ENCODE results near the gene RCAN1. TPM values are rescaled to one million over a fixed set of nuclear protein-coding genes. Genes with fewer than 3 reads are reported as not detected.
"Not testable (repeated sequence)": the region's sequence is repeated elsewhere in the genome, so short reads cannot be mapped to it uniquely, and the experiment has no call there.

RCAN1 gene
- total RNA-seq, 1 donor from 2014 or later, result 9.1 TPM

DNA sequence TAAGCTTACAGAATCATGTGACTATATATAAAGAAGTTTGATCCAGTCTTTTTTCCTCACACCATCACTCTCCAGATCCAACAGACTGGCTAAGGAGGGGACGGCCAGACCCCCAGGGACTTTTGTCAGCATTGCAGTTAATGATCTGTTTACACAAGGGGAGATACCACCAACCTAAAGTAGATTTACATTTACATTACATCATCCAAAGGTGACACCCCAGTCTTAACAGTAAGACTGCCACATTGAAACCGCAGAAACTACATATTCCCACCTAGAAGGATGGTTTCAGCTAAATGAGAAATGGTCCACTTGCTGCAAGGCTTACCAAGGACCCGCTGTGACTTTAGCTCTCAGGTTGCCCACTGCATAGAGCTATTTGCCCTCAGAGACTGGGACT lies 3.4 kb downstream of the RCAN1 start:
- DNase-seq (ENCODE audit: low spot score), result no peak
- no peaks in the 10 kb centered on the region for H3K9me3 Mint-ChIP-seq (ENCODE audit: unreplicated experiment)
- H3K36me3 Mint-ChIP-seq (ENCODE audit: low read depth, unreplicated experiment), result peaks cover 7% of the 10 kb centered on the region
- H3K4me1 Mint-ChIP-seq (ENCODE audit: unreplicated experiment), result peaks cover 9% of the 10 kb centered on the region
- TF ChIP-seq, protein P1, sequence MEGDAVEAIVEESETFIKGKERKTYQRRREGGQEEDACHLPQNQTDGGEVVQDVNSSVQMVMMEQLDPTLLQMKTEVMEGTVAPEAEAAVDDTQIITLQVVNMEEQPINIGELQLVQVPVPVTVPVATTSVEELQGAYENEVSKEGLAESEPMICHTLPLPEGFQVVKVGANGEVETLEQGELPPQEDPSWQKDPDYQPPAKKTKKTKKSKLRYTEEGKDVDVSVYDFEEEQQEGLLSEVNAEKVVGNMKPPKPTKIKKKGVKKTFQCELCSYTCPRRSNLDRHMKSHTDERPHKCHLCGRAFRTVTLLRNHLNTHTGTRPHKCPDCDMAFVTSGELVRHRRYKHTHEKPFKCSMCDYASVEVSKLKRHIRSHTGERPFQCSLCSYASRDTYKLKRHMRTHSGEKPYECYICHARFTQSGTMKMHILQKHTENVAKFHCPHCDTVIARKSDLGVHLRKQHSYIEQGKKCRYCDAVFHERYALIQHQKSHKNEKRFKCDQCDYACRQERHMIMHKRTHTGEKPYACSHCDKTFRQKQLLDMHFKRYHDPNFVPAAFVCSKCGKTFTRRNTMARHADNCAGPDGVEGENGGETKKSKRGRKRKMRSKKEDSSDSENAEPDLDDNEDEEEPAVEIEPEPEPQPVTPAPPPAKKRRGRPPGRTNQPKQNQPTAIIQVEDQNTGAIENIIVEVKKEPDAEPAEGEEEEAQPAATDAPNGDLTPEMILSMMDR (IDR thresholded peaks at IDR 0.05; ENCODE audit: unreplicated experiment), result no peak
- H3K27me3 Mint-ChIP-seq (ENCODE audit: unreplicated experiment), result peaks cover 17% of the 10 kb centered on the region
- H3K4me3 Mint-ChIP-seq (ENCODE audit: unreplicated experiment), result no peak overlapping the region
- H3K27ac Mint-ChIP-seq (ENCODE audit: unreplicated experiment), result no peak overlapping the region

DNA sequence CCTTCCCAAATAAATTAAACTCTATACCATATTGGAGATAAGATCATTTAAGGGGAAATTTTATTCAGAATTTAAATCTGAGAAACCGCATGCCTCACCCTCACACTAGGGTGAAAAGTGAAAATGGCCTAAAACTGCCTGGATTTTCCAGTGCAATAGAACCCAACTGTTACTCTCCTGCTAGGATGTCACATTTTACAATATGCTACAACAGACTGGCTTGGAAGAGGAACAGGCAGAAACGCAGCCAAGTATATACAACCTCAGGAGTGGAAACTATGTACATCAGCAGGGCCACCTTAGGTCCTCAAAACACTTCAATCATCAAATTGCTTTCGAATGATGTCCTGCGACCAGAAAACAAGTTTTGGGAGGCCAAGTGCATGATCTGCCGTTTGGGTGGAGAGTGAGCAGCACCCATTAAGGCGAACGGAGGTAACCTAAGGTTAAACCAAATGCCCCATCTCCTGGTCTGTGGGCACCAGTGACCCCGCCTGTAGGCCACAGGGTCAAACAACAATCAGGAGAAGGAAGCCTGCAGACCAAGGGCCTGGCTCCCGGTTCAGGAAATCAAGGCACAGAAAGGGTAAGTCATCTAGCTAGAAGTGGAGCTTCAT lies 4.9 kb downstream of the RCAN1 start:
- no peak overlapping the region for H3K4me3 Mint-ChIP-seq (ENCODE audit: unreplicated experiment)
- DNase-seq (ENCODE audit: low spot score), result no peak
- TF ChIP-seq, protein P1 (IDR thresholded peaks at IDR 0.05; ENCODE audit: unreplicated experiment), result no peak
- H3K36me3 Mint-ChIP-seq (ENCODE audit: low read depth, unreplicated experiment), result peaks cover 7% of the 10 kb centered on the region
- peaks cover 5% of the 10 kb centered on the region for H3K4me1 Mint-ChIP-seq (ENCODE audit: unreplicated experiment)
- H3K27ac Mint-ChIP-seq (ENCODE audit: unreplicated experiment), result no peak overlapping the region
- no peaks in the 10 kb centered on the region for H3K9me3 Mint-ChIP-seq (ENCODE audit: unreplicated experiment)
- peaks cover 17% of the 10 kb centered on the region for H3K27me3 Mint-ChIP-seq (ENCODE audit: unreplicated experiment)

DNA sequence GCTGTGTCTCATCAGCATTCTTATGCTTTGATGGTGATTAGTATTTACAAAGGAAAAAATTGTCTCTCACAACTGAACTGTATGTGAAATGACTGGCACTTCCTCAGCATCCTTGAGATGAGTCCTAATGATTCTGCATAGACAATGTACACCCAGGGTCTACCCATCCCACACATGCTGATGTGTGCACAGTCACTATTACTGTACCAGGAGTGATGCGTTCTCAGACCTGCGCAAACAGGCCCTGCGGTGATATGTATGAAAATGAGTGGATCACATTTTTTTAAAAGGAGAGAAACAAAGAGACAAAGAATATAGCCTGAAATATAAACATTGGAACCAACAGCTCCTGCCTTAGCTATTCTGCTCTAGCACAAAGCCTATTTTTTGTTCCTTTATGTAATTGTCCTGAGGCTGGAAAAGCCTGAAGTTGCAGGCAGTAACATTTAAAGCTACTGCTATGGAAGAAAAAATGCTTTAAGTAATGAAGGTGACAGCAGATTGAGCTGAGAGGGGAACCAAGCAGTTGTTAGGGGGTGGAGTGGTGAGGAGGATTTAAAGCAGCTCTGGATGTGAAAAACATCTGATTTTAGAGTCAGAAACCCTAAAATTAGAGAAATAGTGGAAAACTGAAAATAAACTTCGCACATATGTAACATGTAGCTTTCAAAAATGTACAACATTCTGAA lies 5.5 kb downstream of the RCAN1 start:
- TF ChIP-seq, protein P1 (IDR thresholded peaks at IDR 0.05; ENCODE audit: unreplicated experiment), result no peak
- DNase-seq (ENCODE audit: low spot score), result no peak
- H3K27ac Mint-ChIP-seq (ENCODE audit: unreplicated experiment), result no peak overlapping the region
- H3K4me3 Mint-ChIP-seq (ENCODE audit: unreplicated experiment), result no peak overlapping the region
- peaks cover 7% of the 10 kb centered on the region for H3K36me3 Mint-ChIP-seq (ENCODE audit: low read depth, unreplicated experiment)
- H3K4me1 Mint-ChIP-seq (ENCODE audit: unreplicated experiment), result peaks cover 5% of the 10 kb centered on the region
- H3K27me3 Mint-ChIP-seq (ENCODE audit: unreplicated experiment), result peaks cover 17% of the 10 kb centered on the region
- no peaks in the 10 kb centered on the region for H3K9me3 Mint-ChIP-seq (ENCODE audit: unreplicated experiment)

DNA sequence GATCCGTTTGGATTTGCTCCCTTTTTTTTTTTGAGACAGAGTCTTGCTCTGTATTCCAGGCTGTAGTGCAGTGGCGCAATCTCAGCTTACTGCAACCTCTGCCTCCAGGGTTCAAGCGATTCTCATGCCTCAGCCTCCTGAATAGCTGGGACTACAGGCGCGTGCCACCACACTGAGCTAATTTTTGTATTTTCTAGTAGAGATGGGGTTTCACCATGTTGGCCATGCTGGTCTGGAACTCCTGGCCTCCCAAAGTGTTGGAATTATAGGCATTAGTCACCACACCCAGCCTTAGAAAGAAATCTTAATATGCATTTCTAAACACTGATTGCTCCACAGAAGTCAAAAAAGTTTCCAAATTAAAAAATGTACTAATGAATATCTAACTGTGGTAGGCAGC lies 7.5 kb downstream of the RCAN1 start:
- H3K9me3 Mint-ChIP-seq (ENCODE audit: unreplicated experiment); H3K4me1 Mint-ChIP-seq (ENCODE audit: unreplicated experiment); H3K27ac Mint-ChIP-seq (ENCODE audit: unreplicated experiment); H3K27me3 Mint-ChIP-seq (ENCODE audit: unreplicated experiment); H3K4me3 Mint-ChIP-seq (ENCODE audit: unreplicated experiment); DNase-seq (ENCODE audit: low spot score); H3K36me3 Mint-ChIP-seq (ENCODE audit: low read depth, unreplicated experiment): not testable (repeated sequence)

DNA sequence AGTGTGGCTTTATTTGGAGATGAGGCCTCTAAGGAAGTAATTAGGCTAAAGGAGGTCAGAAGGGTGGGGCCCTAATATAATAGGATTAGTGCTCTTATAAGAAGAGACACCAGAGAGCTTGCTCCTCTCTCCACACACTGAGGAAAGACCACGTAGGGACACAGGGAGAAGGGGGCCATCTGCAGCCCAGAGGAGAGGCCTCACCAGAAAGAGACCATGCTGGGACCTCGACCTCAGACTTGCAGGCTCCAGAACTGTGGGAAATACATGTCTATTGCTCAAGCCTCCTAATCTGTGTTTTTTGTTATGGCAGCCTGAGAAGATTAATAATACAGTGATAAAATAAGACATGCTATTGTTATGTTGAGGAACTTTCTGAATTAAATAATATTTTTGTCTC lies 8.3 kb downstream of the RCAN1 start:
- Mint-ChIP-seq H3K4me1 (ENCODE audit: unreplicated experiment) (no peaks in the 10 kb centered on the region), H3K27me3 (ENCODE audit: unreplicated experiment) (peaks cover 3% of the 10 kb centered on the region), H3K9me3 (ENCODE audit: unreplicated experiment) (no peaks in the 10 kb centered on the region), H3K36me3 (ENCODE audit: low read depth, unreplicated experiment) (no peaks in the 10 kb centered on the region), H3K4me3 (ENCODE audit: unreplicated experiment) (no peak overlapping the region), H3K27ac (ENCODE audit: unreplicated experiment) (no peak overlapping the region)
- TF ChIP-seq, protein P1 (IDR thresholded peaks at IDR 0.05; ENCODE audit: unreplicated experiment), result no peak
- DNase-seq (ENCODE audit: low spot score), result no peak
